Upper lobe of left lung (tissue), 6 donors: ENCODE measurements around the gene PRICKLE2. TPM values are rescaled to one million over a fixed set of nuclear protein-coding genes. Genes with fewer than 3 reads are reported as not detected.

Experiments used
- ATAC-seq, 2 donors: fragments of 200-7000 bp; cut with Tn5 transposase; one replicate each; pipeline ENCODE4 v1.9.1; 2022; ENCODE audit warnings: mild to moderate bottlenecking in 2 of 2, moderate library complexity in 2 of 2; ENCODE audit not compliant: low FRiP score in 2 of 2
- DNase-seq, 2 donors: peaks; one replicate each; pipeline ENCODE4 v3.0.0-alpha.2; 2019 to 2020
- H3K27ac ChIP-seq, 4 donors: fragments of 200-600 bp; sonication (generic); one replicate each; pipeline ENCODE4 v1.5.1; 2016 to 2019
- H3K27me3 ChIP-seq, 4 donors: fragments of 200-600 bp; sonication (generic); one replicate each; pipeline ENCODE4 v1.5.1; 2017 to 2019
- H3K36me3 ChIP-seq, 4 donors: fragments of 200-600 bp; sonication (generic); one replicate each; pipeline ENCODE4 v1.5.1; 2016 to 2019
- H3K4me1 ChIP-seq, 4 donors: fragments of 200-600 bp; sonication (generic); one replicate each; pipeline ENCODE4 v1.5.1; 2018 to 2019
- H3K4me3 ChIP-seq, 4 donors: fragments of 200-600 bp; sonication (generic); one replicate each; pipeline ENCODE4 v1.5.1; 2017 to 2019; ENCODE audit warnings: mild to moderate bottlenecking in 2 of 4, moderate library complexity in 1 of 4
- H3K9me3 ChIP-seq, 4 donors: fragments of 200-600 bp; sonication (generic); one replicate each; pipeline ENCODE4 v1.5.1; 2018 to 2019
- EP300 ChIP-seq, 4 donors: sonication (generic); formaldehyde crosslinking; IDR thresholded peaks; one replicate each; pipeline ENCODE4 v1.5.1; 2017; ENCODE audit warnings: antibody characterized with exemption in 4 of 4, control low read depth in 2 of 4
- POLR2A ChIP-seq, 4 donors: fragments of 450-650 bp; IDR thresholded peaks; one replicate each; pipeline ENCODE4 v1.5.1; 2016 to 2017; ENCODE audit warnings: antibody characterized with exemption in 4 of 4, mild to moderate bottlenecking in 2 of 4
- POLR2AphosphoS5 ChIP-seq, 2 donors: sonication (generic); formaldehyde crosslinking; IDR thresholded peaks; one replicate each; pipeline ENCODE4 v1.5.1; 2017; ENCODE audit warnings: antibody characterized with exemption in 2 of 2
- WGBS, 2 donors: methylation state at CpG; one replicate each; pipeline ENCODE4 v1.1.5; 2017 to 2018; 5-methylcytosine and 5-hydroxymethylcytosine counted together
- total RNA-seq, 6 donors: library from RNA; depleted of rRNA in 4 of 6; stranded (reverse); fragments of >200 nt in 4 of 6; gene quantifications; one replicate each; pipeline versions ENCODE4 v1.1.0 to v1.2.1, GENCODE V29; 2016 to 2021
- TF ChIP-seq, protein P1 (sequence below), 6 experiments: fragments of 450-650 bp in 4 of 6; fragments of 200-600 bp in 2 of 6; sonication (generic) in 2 of 6; IDR thresholded peaks; one replicate each; pipeline ENCODE4 v1.5.1; 2016 to 2019; ENCODE audit warnings: antibody characterized with exemption in 6 of 6
- donor health status: DM: no; HTN: no; CAD: no; lungs with moderate emphysema.
- donor health status: DM: no; HTN: yes; CAD: no; lungs with severe emphysema.

Gene PRICKLE2
- total RNA-seq, 6 donors from 2014 or later: 28.3 to 68.9 (median 36.3) TPM

DNA sequence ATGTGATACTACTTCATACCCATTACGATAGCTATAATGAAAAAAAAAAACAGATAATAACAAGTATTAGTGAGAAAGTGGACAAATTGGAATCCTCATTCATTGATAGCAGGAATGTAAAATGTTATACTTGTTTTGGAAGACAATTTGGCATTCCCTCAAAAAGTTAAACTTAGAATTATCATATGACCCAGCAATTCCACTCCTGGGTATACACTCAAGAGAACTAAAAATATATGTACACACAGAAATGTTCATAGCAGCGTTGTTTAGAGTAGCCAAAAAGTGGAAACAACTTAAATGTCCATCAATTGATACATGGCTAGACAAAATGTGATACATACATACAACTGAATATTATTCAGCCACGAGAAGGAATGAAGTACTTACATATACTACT lies 69.9 kb downstream of the PRICKLE2 start:
- DNase-seq (no peak), ATAC-seq (no peak)
- H3K9me3 ChIP-seq: no peaks in the 10 kb centered on the region
- 84 to 85% methylated on average over 3 of the region's 3 CpGs for WGBS, 2 donors
- H3K36me3 ChIP-seq: peaks cover 0 to 51% (median 14%) of the 10 kb centered on the region in 4 donors
- H3K4me3 ChIP-seq: no peak overlapping the region
- no peak for TF ChIP-seq POLR2AphosphoS5 (IDR thresholded peaks at IDR 0.05)
- no peak overlapping the region for H3K27ac ChIP-seq
- H3K27me3 ChIP-seq: no peaks in the 10 kb centered on the region
- peaks cover 4 to 21% (median 16%) of the 10 kb centered on the region in 4 donors for H3K4me1 ChIP-seq

DNA sequence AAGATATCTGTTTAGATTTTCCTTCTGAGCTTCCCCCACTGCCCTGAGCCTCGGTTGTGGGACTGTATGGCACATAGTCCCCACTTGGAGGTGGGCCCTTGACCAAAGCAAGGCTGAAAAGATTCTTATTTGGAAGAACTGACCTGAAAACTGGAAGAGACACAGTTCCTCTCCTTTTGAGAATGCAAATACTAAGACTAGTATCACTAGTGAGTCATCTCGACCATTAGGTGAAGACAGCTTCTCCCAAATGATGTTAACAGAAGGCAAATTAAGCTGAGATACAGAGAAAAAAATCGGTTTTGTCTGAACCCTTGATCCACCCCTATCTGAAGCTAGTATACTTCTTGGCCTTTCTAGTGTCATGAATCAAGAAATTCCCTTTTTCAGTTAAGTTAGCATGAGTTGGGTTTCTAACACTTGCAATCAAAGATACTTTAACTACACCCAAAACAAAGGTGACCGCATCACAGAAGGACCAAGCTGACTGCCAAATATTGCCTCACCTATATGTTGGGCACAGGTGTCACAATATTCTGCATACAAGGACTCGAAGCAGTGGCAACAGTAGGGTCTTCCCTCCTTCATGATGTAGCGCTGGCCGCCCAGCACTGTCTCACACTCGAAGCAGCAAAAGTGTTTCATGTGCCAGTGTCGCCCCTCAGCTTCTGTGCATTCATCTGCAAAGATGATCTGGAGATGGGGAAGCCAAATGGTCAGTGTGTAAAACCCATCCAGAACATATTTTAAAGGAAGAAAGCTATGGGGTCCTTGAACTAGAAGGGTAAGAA lies 72.4 kb downstream of the PRICKLE2 start:
- Histone ChIP-seq H3K27ac (no peak overlapping the region), H3K9me3 (no peaks in the 10 kb centered on the region), H3K36me3 (peaks cover 0 to 38% (median 14%) of the 10 kb centered on the region in 4 donors), H3K4me3 (no peak overlapping the region), H3K4me1 (peaks cover 4 to 26% (median 20%) of the 10 kb centered on the region in 4 donors), H3K27me3 (no peaks in the 10 kb centered on the region)
- DNase-seq (no peak), ATAC-seq (no peak)
- TF ChIP-seq, protein P1, sequence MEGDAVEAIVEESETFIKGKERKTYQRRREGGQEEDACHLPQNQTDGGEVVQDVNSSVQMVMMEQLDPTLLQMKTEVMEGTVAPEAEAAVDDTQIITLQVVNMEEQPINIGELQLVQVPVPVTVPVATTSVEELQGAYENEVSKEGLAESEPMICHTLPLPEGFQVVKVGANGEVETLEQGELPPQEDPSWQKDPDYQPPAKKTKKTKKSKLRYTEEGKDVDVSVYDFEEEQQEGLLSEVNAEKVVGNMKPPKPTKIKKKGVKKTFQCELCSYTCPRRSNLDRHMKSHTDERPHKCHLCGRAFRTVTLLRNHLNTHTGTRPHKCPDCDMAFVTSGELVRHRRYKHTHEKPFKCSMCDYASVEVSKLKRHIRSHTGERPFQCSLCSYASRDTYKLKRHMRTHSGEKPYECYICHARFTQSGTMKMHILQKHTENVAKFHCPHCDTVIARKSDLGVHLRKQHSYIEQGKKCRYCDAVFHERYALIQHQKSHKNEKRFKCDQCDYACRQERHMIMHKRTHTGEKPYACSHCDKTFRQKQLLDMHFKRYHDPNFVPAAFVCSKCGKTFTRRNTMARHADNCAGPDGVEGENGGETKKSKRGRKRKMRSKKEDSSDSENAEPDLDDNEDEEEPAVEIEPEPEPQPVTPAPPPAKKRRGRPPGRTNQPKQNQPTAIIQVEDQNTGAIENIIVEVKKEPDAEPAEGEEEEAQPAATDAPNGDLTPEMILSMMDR (IDR thresholded peaks at IDR 0.05): no peak
- TF ChIP-seq EP300 (IDR thresholded peaks at IDR 0.05): no peak
- no peak for TF ChIP-seq POLR2AphosphoS5 (IDR thresholded peaks at IDR 0.05)
- no peak for TF ChIP-seq POLR2A (IDR thresholded peaks at IDR 0.05)
- whole genome bisulfite sequencing, 2 donors: 91 to 93% methylated on average over 9 of the region's 9 CpGs

DNA sequence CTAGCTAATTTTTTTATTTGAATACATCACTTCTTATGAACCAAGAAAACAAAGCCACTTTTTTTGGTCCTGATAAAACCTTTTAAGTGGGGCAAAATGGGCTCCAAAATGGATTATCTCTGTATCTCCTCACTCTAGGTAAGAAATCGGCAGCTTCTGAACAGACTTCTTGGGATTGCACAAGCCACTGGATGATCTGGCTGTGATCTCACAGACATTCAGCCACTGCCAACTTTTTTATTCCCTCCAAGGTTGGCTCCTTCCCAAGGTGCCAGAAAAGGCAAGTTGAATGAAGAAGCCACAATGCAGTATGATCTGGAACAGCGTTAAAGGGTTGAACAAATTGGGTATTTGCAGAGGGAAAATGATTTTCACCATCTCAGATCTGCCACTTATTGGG lies 73.2 kb downstream of the PRICKLE2 start:
- ATAC-seq: peak in 1 of 2 donors; percentile 43
- TF ChIP-seq POLR2AphosphoS5 (IDR thresholded peaks at IDR 0.05) (no peak), POLR2A (IDR thresholded peaks at IDR 0.05) (no peak), EP300 (IDR thresholded peaks at IDR 0.05) (no peak)
- TF ChIP-seq, protein P1 (IDR thresholded peaks at IDR 0.05): no peak
- Histone ChIP-seq H3K4me1 (peaks cover 4 to 24% (median 20%) of the 10 kb centered on the region in 4 donors), H3K27ac (peak overlapping the region; percentile 72 to 78 (median 76)), H3K9me3 (no peaks in the 10 kb centered on the region), H3K27me3 (no peaks in the 10 kb centered on the region), H3K4me3 (no peak overlapping the region), H3K36me3 (peaks cover 0 to 45% (median 19%) of the 10 kb centered on the region in 4 donors)
- whole genome bisulfite sequencing, 2 donors: 59 to 64% methylated on average over 2 of the region's 2 CpGs
- peak in 1 of 2 donors; percentile 30 for DNase-seq

DNA sequence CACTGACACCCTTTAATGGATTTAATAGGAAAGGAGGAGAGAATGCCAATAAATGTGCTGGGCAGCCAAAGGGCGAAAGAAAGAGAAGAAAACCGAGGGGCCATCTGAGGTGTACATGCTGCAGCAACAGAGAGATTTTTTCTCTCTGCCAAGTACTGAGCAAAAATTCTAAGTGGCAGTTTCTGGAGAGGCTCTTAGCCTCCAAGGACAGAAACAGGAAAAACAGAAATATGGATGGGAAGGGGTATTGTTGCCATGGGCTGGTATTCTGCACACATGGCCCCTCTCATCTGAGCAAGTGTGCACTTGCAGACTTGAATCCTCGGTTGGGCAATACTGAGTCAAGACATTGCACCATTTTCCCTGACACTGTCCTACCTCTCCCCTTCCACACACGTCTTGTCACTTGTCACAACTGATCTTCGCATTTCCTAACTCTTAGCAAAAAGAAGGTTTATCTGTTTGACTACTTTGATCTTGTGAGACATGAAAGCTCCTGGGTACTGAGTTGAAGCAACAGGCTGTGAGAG lies 73.9 kb downstream of the PRICKLE2 start:
- ATAC-seq: peak; percentile 22 to 71
- Histone ChIP-seq H3K4me3 (no peak overlapping the region), H3K4me1 (peaks cover 4 to 24% (median 20%) of the 10 kb centered on the region in 4 donors), H3K27me3 (no peaks in the 10 kb centered on the region), H3K27ac (peak overlapping the region; percentile 72 to 78 (median 76)), H3K36me3 (peaks cover 0 to 45% (median 21%) of the 10 kb centered on the region in 4 donors), H3K9me3 (no peaks in the 10 kb centered on the region)
- WGBS, 2 donors: 51 to 57% methylated on average over 5 of the region's 5 CpGs
- DNase-seq: peak in 1 of 2 donors; percentile 62
- TF ChIP-seq POLR2A (IDR thresholded peaks at IDR 0.05) (no peak), EP300 (IDR thresholded peaks at IDR 0.05) (peak in 1 of 4 donors; percentile 59), POLR2AphosphoS5 (IDR thresholded peaks at IDR 0.05) (no peak)
- TF ChIP-seq, protein P1 (IDR thresholded peaks at IDR 0.05): no peak

DNA sequence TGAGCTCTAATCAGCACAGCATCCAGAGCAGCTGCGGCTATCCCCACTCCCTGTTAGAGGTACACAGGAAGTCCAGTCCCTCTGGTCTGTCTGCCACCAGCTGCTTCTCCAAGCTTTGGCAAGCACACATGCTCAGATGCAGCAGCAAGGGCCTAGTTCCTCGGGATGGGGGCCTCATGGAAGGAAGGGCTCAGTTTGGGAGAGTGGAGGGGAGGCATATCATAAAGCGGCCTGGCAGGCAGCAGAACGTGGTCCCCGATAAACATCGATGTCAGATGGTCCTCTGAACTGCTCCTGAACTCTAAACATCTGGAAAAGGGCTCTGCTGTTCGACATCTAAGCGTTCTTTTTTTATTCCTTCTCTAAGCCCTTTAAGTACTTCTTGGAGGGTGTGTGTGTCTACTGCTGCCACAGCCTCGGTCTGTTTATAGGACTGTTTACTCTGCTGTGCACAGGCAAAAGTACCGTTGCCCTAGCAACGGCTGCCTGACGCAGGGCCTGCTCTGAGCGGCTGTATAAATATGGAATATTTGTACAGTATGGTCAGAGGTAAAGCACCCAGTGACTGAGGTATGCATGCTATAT lies 74.6 kb downstream of the PRICKLE2 start:
- peak; percentile 86 to 95 for ATAC-seq
- peaks cover 0 to 45% (median 22%) of the 10 kb centered on the region in 4 donors for H3K36me3 ChIP-seq

More for the DNA sequence above, 74.6 kb downstream of the PRICKLE2 start:
- Histone ChIP-seq H3K27ac (peak overlapping the region; percentile 72 to 78 (median 76)), H3K4me1 (peaks cover 4 to 24% (median 20%) of the 10 kb centered on the region in 4 donors), H3K4me3 (no peak overlapping the region), H3K27me3 (no peaks in the 10 kb centered on the region), H3K9me3 (no peaks in the 10 kb centered on the region)
- TF ChIP-seq POLR2A (IDR thresholded peaks at IDR 0.05): peak in 1 of 4 donors; percentile 56
- TF ChIP-seq, protein P1 (IDR thresholded peaks at IDR 0.05): no peak
- TF ChIP-seq EP300 (IDR thresholded peaks at IDR 0.05): peak in 1 of 4 donors; percentile 34
- TF ChIP-seq POLR2AphosphoS5 (IDR thresholded peaks at IDR 0.05): peak; percentile 19 to 25
- WGBS, 2 donors: 39 to 46% methylated on average over 13 of the region's 13 CpGs
- peak; percentile 24 to 82 for DNase-seq
